ENCODE data around the gene EFCAB14. TPM values are rescaled to one million over a fixed set of nuclear protein-coding genes. Genes with fewer than 3 reads are reported as not detected.

The EFCAB14 gene
- total and polyA plus RNA-seq, 2 of the 8 experiments (the other 6 are each of a cell fraction or from before 2014, with no cell fraction given), result 19.4 to 40.4 TPM

DNA sequence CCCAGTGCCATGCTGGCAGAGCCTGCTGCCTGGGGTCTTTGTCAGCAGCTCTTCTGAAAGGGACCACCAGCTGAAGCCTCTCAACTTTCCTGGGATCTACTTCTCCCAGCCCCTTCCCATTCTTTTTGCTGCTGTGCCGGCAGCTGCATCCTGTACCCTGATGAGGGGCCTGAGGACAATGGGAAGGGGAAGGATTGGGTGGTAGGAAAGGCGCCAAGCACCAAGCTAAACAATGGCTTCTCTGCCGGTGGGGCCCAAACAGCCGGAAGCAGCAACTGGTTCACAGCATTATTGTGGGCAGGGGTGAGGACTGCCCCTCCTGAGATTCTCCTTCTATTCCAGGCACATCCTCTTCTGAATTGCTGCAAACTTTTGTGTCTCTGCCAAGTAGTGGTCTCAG is 5.0 kb upstream of the EFCAB14 start:
- no peak overlapping the region for H3K4ac ChIP-seq (replicated peaks; ENCODE audit: insufficient read length, low read depth, low read length)
- no peak overlapping the region for H2BK5ac ChIP-seq (ENCODE audit: low read depth, low read length)
- H3K14ac ChIP-seq (ENCODE audit: insufficient read length), result no peak overlapping the region
- H2AK5ac ChIP-seq (ENCODE audit: low read depth, low read length), result no peak overlapping the region
- FAIRE-seq (no peak), DNase-seq (ENCODE audit: low read depth in 1 of 2, low spot score in 2 of 2) (no peak)
- no peak overlapping the region for H3K27ac ChIP-seq (ENCODE audit: low read depth, low read length)
- no peak overlapping the region for H4K8ac ChIP-seq (ENCODE audit: extremely low read depth, insufficient read depth, low read length)
- no peaks in the 10 kb centered on the region; a peak in 1 of 7 replicates for H3K27me3 ChIP-seq (replicated peaks in 1 of 4; ENCODE audit: control insufficient read depth in 3 of 4, extremely low read depth in 1 of 4, insufficient read depth in 3 of 4, low read length in 3 of 4)
- no peak overlapping the region for H3K56ac ChIP-seq (replicated peaks; ENCODE audit: insufficient read length, low read depth, low read length)
- no peaks in the 10 kb centered on the region for H3K79me1 ChIP-seq (ENCODE audit: low read depth, low read length)
- no peak overlapping the region for H2AFZ ChIP-seq (ENCODE audit: low read length)
- H2BK20ac ChIP-seq (ENCODE audit: low read length), result no peak overlapping the region
- ChIA-PET CTCF (ENCODE audit: partially characterized antibody) (interaction anchor here (0.6 to 2.0 kb wide), 8 partner anchors 12 to 602 kb away, joined by 3 to 7 read pairs (median 4); no protein-coding TSS in a partner anchor), POLR2A (ENCODE audit: partially characterized antibody) (interaction anchor here (1.3 kb wide), 1 partner anchor 52 kb away, joined by 4 read pairs; the partner anchor contains the start of gene TEX38)
- no peaks in the 10 kb centered on the region for H3K23me2 ChIP-seq (ENCODE audit: low read depth, low read length)
- WGBS, 2 experiments (ENCODE audit: extremely low coverage in 1 of 2, insufficient coverage in 1 of 2, insufficient read length in 1 of 2, insufficient replicate concordance in 2 of 2, low coverage in 1 of 2, low lambda C conversion rate in 2 of 2, missing lambda C conversion rate in 1 of 2), result 91% methylated on average over 4 of the region's 4 CpGs; no CpG with 5 or more reads in 1 of the 2 experiments
- no peak overlapping the region for H3K4me3 ChIP-seq (ENCODE audit: extremely low read depth in 1 of 4, insufficient read depth in 2 of 4, low read depth in 3 of 4, low read length in 4 of 4)
- no peaks in the 10 kb centered on the region for H3K79me2 ChIP-seq (ENCODE audit: control insufficient read depth in 1 of 2, insufficient read depth in 2 of 2, low read length in 2 of 2)
- no peaks in the 10 kb centered on the region for H3K36me3 ChIP-seq (ENCODE audit: control insufficient read depth in 2 of 4, insufficient read depth in 4 of 4, low read length in 3 of 4)
- peaks cover 2 to 9% (median 5%) of the 10 kb centered on the region in 4 experiments; a peak in 5 of 7 replicates for H3K4me1 ChIP-seq (replicated peaks in 1 of 4; ENCODE audit: control insufficient read depth in 3 of 4, insufficient read depth in 4 of 4, low read length in 3 of 4)
- H3K18ac ChIP-seq (ENCODE audit: extremely low read depth, low read length), result no peak overlapping the region
- no peak overlapping the region for H3K23ac ChIP-seq (ENCODE audit: insufficient read length)
- H4K5ac ChIP-seq (ENCODE audit: insufficient read length, low read depth, low read length), result no peak overlapping the region
- H2BK15ac ChIP-seq (ENCODE audit: low read length), result no peak overlapping the region
- no peaks in the 10 kb centered on the region for H4K20me1 ChIP-seq (replicated peaks in 1 of 2; ENCODE audit: control insufficient read depth in 1 of 2, insufficient read depth in 2 of 2, low read length in 2 of 2)
- H3K9ac ChIP-seq (replicated peaks in 1 of 4; ENCODE audit: extremely low read depth in 1 of 4, low read depth in 3 of 4, low read length in 3 of 4), result no peak overlapping the region
- H4K91ac ChIP-seq (replicated peaks; ENCODE audit: insufficient read length, low read length), result no peak overlapping the region
- H3K9me3 ChIP-seq (ENCODE audit: insufficient read depth in 2 of 2, low read depth in 1 of 2, low read length in 1 of 2), result no peaks in the 10 kb centered on the region
- no peak overlapping the region for H2BK12ac ChIP-seq (ENCODE audit: low read depth, low read length)
- H3K4me2 ChIP-seq (ENCODE audit: insufficient read depth in 1 of 2, low read depth in 2 of 2, low read length in 2 of 2), result no peak overlapping the region
- no peak overlapping the region for H2BK120ac ChIP-seq (replicated peaks; ENCODE audit: low read depth, low read length)
- TF ChIP-seq YY1 (IDR thresholded peaks at IDR 0.05; ENCODE audit: low read depth, low read length), result no peak
- TF ChIP-seq RNF2 (IDR thresholded peaks at IDR 0.05; ENCODE audit: borderline replicate concordance, low read depth, low read length, missing control alignments, poor library complexity, severe bottlenecking), result no peak
- no peak for TF ChIP-seq ASH2L (IDR thresholded peaks at IDR 0.05; ENCODE audit: low read length)
- no peak for TF ChIP-seq BRCA1 (IDR thresholded peaks at IDR 0.05; ENCODE audit: low read depth, low read length)
- no peak for TF ChIP-seq RAD21 (IDR thresholded peaks at IDR 0.05 in 1 of 2, conservative IDR thresholded peaks at IDR 0.05 in 1 of 2; ENCODE audit: low read depth in 2 of 2, low read length in 2 of 2)
- no peak for TF ChIP-seq SP2 (IDR thresholded peaks at IDR 0.05; ENCODE audit: low read length)
- no peak for TF ChIP-seq SIN3A (conservative IDR thresholded peaks at IDR 0.05 in 1 of 2, IDR thresholded peaks at IDR 0.05 in 1 of 2; ENCODE audit: low read depth in 1 of 2, low read length in 2 of 2)
- TF ChIP-seq, protein P1, sequence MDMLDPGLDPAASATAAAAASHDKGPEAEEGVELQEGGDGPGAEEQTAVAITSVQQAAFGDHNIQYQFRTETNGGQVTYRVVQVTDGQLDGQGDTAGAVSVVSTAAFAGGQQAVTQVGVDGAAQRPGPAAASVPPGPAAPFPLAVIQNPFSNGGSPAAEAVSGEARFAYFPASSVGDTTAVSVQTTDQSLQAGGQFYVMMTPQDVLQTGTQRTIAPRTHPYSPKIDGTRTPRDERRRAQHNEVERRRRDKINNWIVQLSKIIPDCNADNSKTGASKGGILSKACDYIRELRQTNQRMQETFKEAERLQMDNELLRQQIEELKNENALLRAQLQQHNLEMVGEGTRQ (IDR thresholded peaks at IDR 0.05; ENCODE audit: low read length), result no peak
- no peak for TF ChIP-seq POU5F1 (IDR thresholded peaks at IDR 0.05; ENCODE audit: low read depth, low read length)
- TF ChIP-seq, protein P2, sequence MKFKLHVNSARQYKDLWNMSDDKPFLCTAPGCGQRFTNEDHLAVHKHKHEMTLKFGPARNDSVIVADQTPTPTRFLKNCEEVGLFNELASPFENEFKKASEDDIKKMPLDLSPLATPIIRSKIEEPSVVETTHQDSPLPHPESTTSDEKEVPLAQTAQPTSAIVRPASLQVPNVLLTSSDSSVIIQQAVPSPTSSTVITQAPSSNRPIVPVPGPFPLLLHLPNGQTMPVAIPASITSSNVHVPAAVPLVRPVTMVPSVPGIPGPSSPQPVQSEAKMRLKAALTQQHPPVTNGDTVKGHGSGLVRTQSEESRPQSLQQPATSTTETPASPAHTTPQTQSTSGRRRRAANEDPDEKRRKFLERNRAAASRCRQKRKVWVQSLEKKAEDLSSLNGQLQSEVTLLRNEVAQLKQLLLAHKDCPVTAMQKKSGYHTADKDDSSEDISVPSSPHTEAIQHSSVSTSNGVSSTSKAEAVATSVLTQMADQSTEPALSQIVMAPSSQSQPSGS (IDR thresholded peaks at IDR 0.05; ENCODE audit: low read length), result no peak
